Measurements from ENCODE around the gene TBC1D10B. TPM values are rescaled to one million over a fixed set of nuclear protein-coding genes. Genes with fewer than 3 reads are reported as not detected.
A peak's percentile ranks its signal among the peaks of the same experiment; 100 is the strongest.
"Not testable (repeated sequence)": the region's sequence is repeated elsewhere in the genome, so short reads cannot be mapped to it uniquely, and the experiment has no call there.

TBC1D10B gene
- total RNA-seq, 2 experiments from 2014 or later = 12.7 to 14.7 TPM

DNA sequence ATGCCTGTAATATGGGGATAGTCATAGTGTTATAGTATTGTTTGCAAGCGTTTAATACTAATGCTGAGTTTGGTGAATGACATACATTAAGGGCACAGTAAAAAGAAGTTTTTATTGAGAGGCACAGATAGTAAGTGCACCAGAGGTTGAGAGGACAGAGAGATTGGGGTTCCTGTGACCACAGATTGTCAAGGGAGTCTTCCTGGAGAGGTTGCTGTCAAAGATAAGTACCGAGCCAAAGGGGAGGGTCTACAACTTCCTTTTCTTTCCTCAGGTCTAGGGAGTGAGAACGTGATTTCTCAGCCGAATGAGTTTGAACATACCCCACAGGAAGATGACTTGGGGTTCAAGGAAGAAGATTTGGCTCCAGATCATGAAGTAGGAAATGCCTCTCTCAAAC, 26.8 kb upstream of the TBC1D10B start:
- ChIA-PET CTCF (interaction anchor here (2.2 to 2.6 kb wide), 2 partner anchors 12 kb away, joined by 7 to 18 read pairs; no protein-coding TSS in a partner anchor), POLR2A (interaction anchor here (3.6 to 9.0 kb wide), 2 partner anchors 16 to 21 kb away, joined by 17 to 147 read pairs; partner anchors contain the start of gene SEPTIN1)
- Mint-ChIP-seq H3K27me3 (no peaks in the 10 kb centered on the region), H3K4me1 (ENCODE audit: low read depth) (peaks cover 53% of the 10 kb centered on the region), H3K36me3 (ENCODE audit: low read depth) (peaks cover 13% of the 10 kb centered on the region), H3K27ac (no peak overlapping the region), H3K9me3 (no peaks in the 10 kb centered on the region), H3K4me3 (peak overlapping the region; percentile 36)
- DNase-seq (no peak), ATAC-seq (ENCODE audit: poor library complexity) (no peak)
- TF ChIP-seq, protein P1, sequence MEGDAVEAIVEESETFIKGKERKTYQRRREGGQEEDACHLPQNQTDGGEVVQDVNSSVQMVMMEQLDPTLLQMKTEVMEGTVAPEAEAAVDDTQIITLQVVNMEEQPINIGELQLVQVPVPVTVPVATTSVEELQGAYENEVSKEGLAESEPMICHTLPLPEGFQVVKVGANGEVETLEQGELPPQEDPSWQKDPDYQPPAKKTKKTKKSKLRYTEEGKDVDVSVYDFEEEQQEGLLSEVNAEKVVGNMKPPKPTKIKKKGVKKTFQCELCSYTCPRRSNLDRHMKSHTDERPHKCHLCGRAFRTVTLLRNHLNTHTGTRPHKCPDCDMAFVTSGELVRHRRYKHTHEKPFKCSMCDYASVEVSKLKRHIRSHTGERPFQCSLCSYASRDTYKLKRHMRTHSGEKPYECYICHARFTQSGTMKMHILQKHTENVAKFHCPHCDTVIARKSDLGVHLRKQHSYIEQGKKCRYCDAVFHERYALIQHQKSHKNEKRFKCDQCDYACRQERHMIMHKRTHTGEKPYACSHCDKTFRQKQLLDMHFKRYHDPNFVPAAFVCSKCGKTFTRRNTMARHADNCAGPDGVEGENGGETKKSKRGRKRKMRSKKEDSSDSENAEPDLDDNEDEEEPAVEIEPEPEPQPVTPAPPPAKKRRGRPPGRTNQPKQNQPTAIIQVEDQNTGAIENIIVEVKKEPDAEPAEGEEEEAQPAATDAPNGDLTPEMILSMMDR (IDR thresholded peaks at IDR 0.05) = no peak
- intact Hi-C loops (cut with DNase I, micrococcal nuclease) = no loop called here
- no peak overlapping the region for H3K4me3 ChIP-seq (ENCODE audit: low read length)
- H3K9me3 ChIP-seq (ENCODE audit: control insufficient read depth in 1 of 2, insufficient read depth in 1 of 2, low read length in 2 of 2) = no peaks in the 10 kb centered on the region
- H3K27ac ChIP-seq (ENCODE audit: low read depth in 1 of 2, low read length in 2 of 2) = no peak overlapping the region
- H3K36me3 ChIP-seq (ENCODE audit: insufficient read depth, low read length) = peaks cover 19% of the 10 kb centered on the region
- peaks cover 55% of the 10 kb centered on the region for H3K4me1 ChIP-seq (ENCODE audit: insufficient read depth, low read length)
- H3K27me3 ChIP-seq (ENCODE audit: control insufficient read depth in 1 of 2, insufficient read depth in 2 of 2, low read length in 2 of 2) = no peaks in the 10 kb centered on the region

DNA sequence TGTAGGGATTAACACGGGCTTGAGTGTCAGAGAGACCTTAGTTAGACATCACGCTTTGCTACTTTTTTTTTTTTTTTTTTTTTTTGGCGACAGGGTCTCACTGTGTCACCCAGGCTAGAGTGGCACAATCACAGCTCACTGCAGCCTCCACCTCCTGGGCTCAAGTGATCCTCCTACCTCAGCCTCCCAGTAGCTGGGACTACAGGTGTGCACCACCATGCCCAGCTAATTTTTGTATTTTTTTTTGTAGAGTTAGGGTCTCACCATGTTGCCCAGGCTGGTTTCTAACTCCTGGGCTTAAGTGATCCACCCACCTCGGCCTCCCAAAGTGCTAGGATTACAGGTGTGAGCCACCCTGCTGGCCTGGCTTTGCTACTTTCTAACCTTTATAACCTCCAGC, 26.3 kb upstream of the TBC1D10B start:
- Histone ChIP-seq H3K36me3 (ENCODE audit: insufficient read depth, low read length) (peaks cover 19% of the 10 kb centered on the region), H3K4me1 (ENCODE audit: insufficient read depth, low read length) (peaks cover 55% of the 10 kb centered on the region)
- ATAC-seq (ENCODE audit: poor library complexity); H3K4me3 ChIP-seq (ENCODE audit: low read length); H3K27me3 Mint-ChIP-seq; intact Hi-C loops (cut with DNase I, micrococcal nuclease); H3K9me3 ChIP-seq (ENCODE audit: control insufficient read depth in 1 of 2, insufficient read depth in 1 of 2, low read length in 2 of 2); H3K9me3 Mint-ChIP-seq; H3K27me3 ChIP-seq (ENCODE audit: control insufficient read depth in 1 of 2, insufficient read depth in 2 of 2, low read length in 2 of 2); H3K27ac ChIP-seq (ENCODE audit: low read depth in 1 of 2, low read length in 2 of 2); DNase-seq: not testable (repeated sequence)
- Mint-ChIP-seq H3K36me3 (ENCODE audit: low read depth) (peaks cover 13% of the 10 kb centered on the region), H3K4me1 (ENCODE audit: low read depth) (peaks cover 51% of the 10 kb centered on the region), H3K27ac (peak overlapping the region; percentile 34), H3K4me3 (peak overlapping the region; percentile 36)
- ChIA-PET CTCF (interaction anchor here (0.8 to 2.6 kb wide), 2 partner anchors 13 to 14 kb away, joined by 3 to 18 read pairs; partner anchors contain the start of gene SEPTIN1), POLR2A (interaction anchor here (0.9 to 9.0 kb wide), 6 partner anchors 10 to 74 kb away, joined by 3 to 147 read pairs (median 12); partner anchors contain the start of genes SEPTIN1 and ZNF771)

DNA sequence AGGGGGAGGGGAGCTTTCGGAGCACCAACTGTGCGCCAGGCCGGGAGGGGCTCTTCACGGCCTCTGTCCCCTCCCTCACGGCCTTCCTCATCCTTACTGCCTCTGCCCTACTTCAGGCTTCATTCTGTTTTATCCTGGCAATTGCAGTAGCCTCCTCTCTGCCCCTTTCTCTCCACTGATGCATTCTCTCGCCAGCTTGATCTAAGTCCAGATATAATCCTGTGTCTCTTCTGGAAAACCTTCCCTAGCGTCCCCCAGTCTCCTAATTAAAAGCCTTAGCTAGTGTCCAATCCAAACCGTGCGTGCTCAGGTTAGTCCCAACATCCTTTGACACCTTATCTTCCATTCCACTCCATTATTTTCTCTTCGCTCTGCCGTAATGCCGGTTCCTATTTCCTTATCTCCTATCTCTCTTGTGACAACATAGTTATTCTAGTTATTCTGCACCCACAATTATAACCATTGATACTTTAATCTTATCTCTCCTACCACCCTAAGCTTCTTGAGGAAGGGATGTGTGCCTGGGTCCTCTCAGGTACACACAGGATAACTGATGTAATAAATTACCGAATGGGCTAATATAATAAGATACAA, 25.8 kb upstream of the TBC1D10B start:
- Mint-ChIP-seq H3K4me1 (ENCODE audit: low read depth) (peaks cover 47% of the 10 kb centered on the region), H3K27ac (peak overlapping the region; percentile 34), H3K4me3 (peak overlapping the region; percentile 82), H3K27me3 (no peaks in the 10 kb centered on the region), H3K36me3 (ENCODE audit: low read depth) (peaks cover 13% of the 10 kb centered on the region), H3K9me3 (no peaks in the 10 kb centered on the region)
- TF ChIP-seq, protein P1 (IDR thresholded peaks at IDR 0.05) = no peak
- ChIA-PET POLR2A (interaction anchor here (0.9 to 9.0 kb wide), 8 partner anchors 10 to 211 kb away, joined by 3 to 147 read pairs (median 6); partner anchors contain the start of genes SEPTIN1 and ZNF771), CTCF (interaction anchor here (0.8 to 2.6 kb wide), 5 partner anchors 11 to 22 kb away, joined by 3 to 18 read pairs (median 3); partner anchors contain the start of genes SEPTIN1 and ZNF771)
- Histone ChIP-seq H3K4me1 (ENCODE audit: insufficient read depth, low read length) (peaks cover 53% of the 10 kb centered on the region), H3K27me3 (ENCODE audit: control insufficient read depth in 1 of 2, insufficient read depth in 2 of 2, low read length in 2 of 2) (no peaks in the 10 kb centered on the region), H3K9me3 (ENCODE audit: control insufficient read depth in 1 of 2, insufficient read depth in 1 of 2, low read length in 2 of 2) (no peaks in the 10 kb centered on the region), H3K36me3 (ENCODE audit: insufficient read depth, low read length) (peaks cover 19% of the 10 kb centered on the region), H3K4me3 (ENCODE audit: low read length) (peak overlapping the region; percentile 86), H3K27ac (ENCODE audit: low read depth in 1 of 2, low read length in 2 of 2) (peak overlapping the region; percentile 5 to 56)
- DNase-seq = no peak
- no peak for ATAC-seq (ENCODE audit: poor library complexity)
- intact Hi-C loops (cut with DNase I, micrococcal nuclease) = loop anchor here in 1 of 2 experiments (1.0 kb wide), 1 partner anchor 13 kb away; no protein-coding TSS in a partner anchor

Data from CD4-positive, alpha-beta T cell (primary cell).